Fibroblast of the conjunctiva (primary cell): ENCODE measurements around the gene PGP.

Experiments used
- DNase-seq: peaks from one replicate; pipeline ENCODE4 v3.0.0-alpha.2; 2010; ENCODE audit warnings: low read depth

The PGP gene

GRCh38 chr16:2199095-2199494 is 15.5 kb downstream of the PGP start:
- DNase-seq, result no peak

- DNase-seq, result no peak
Measured at GRCh38 chr16:2198283-2198682, 16.4 kb downstream of the PGP start.

GRCh38 chr16:2197765-2198164 is 16.9 kb downstream of the PGP start:
- DNase-seq, result no peak

GRCh38 chr16:2196981-2197511 is 17.6 kb downstream of the PGP start:
- no peak for DNase-seq

- DNase-seq, result no peak
Measured at GRCh38 chr16:2196162-2196980, 18.3 kb downstream of the PGP start, which contains the start of gene CASKIN1. CASKIN1 (minus strand) TSS chr16:2196605; CDS start chr16:2196432, 173 bp downstream.

GRCh38 chr16:2195322-2196161 is 19.1 kb downstream of the PGP start:
- DNase-seq, result no peak

GRCh38 chr16:2194852-2195321 is 19.8 kb downstream of the PGP start:
- DNase-seq, result peak; percentile 17

GRCh38 chr16:2194166-2194834 is 20.3 kb downstream of the PGP start:
- DNase-seq, result peak; percentile 12

- no peak for DNase-seq
Measured at GRCh38 chr16:2191446-2191706, 23.3 kb downstream of the PGP start.

GRCh38 chr16:2190659-2191445 is 23.8 kb downstream of the PGP start:
- no peak for DNase-seq

- no peak for DNase-seq
Measured at GRCh38 chr16:2190002-2190658, 24.5 kb downstream of the PGP start.

GRCh38 chr16:2189252-2189893 is 25.3 kb downstream of the PGP start:
- DNase-seq, result no peak

- no peak for DNase-seq
Measured at GRCh38 chr16:2188395-2188794, 26.2 kb downstream of the PGP start.

- DNase-seq, result no peak
Measured at GRCh38 chr16:2187212-2187611, 27.4 kb downstream of the PGP start.

GRCh38 chr16:2186505-2186904 is 28.1 kb downstream of the PGP start:
- no peak for DNase-seq

GRCh38 chr16:2186064-2186463 is 28.6 kb downstream of the PGP start:
- DNase-seq, result no peak

GRCh38 chr16:2184962-2185361 is 29.7 kb downstream of the PGP start:
- DNase-seq, result no peak

- no peak for DNase-seq
Measured at GRCh38 chr16:2184346-2184745, 30.3 kb downstream of the PGP start.

GRCh38 chr16:2183671-2184070 is 31.0 kb downstream of the PGP start:
- no peak for DNase-seq

- DNase-seq, result no peak
Measured at GRCh38 chr16:2181952-2182351, 32.7 kb downstream of the PGP start.
